HG02885 (cell line): ENCODE data around the gene RASSF3.
"Not testable (repeated sequence)": the region's sequence is repeated elsewhere in the genome, so short reads cannot be mapped to it uniquely, and the experiment has no call there.

ENCODE experiments used
- ATAC-seq: cut with Tn5 transposase; IDR thresholded peaks from one replicate; pipeline ENCODE4 v1.9.1; 2021; ENCODE audit warnings: mild to moderate bottlenecking; ENCODE audit not compliant: unreplicated experiment, poor library complexity

RASSF3 gene

GRCh38 chr12:64595863-64596793 lies 14.2 kb upstream of the RASSF3 start:
- ATAC-seq: no peak

- no peak for ATAC-seq
These were observed 11.5 kb upstream of the RASSF3 start for GRCh38 chr12:64598831-64599230.

GRCh38 chr12:64600164-64600561 lies 10.1 kb upstream of the RASSF3 start:
- no peak for ATAC-seq

- ATAC-seq: no peak
These were observed 7.0 kb upstream of the RASSF3 start for GRCh38 chr12:64603183-64603841.

GRCh38 chr12:64608901-64609535 lies 1.3 kb upstream of the RASSF3 start:
- ATAC-seq: peak; percentile 33

GRCh38 chr12:64609536-64610078 lies 688 bp upstream of the RASSF3 start:
- ATAC-seq: no peak

- peak; percentile 47 for ATAC-seq
These were observed 505 bp downstream of the RASSF3 start for GRCh38 chr12:64610660-64611340.

GRCh38 chr12:64611341-64612284 lies 1.3 kb downstream of the RASSF3 start:
- no peak for ATAC-seq

GRCh38 chr12:64612843-64613242 lies 2.5 kb downstream of the RASSF3 start:
- ATAC-seq: no peak

- not testable (repeated sequence) for ATAC-seq
These were observed 3.6 kb downstream of the RASSF3 start for GRCh38 chr12:64613775-64614398.

- no peak for ATAC-seq
These were observed 5.9 kb downstream of the RASSF3 start for GRCh38 chr12:64616201-64616600.

- peak; percentile 49 for ATAC-seq
These were observed 8.8 kb downstream of the RASSF3 start for GRCh38 chr12:64618953-64619590.

GRCh38 chr12:64621257-64621942 lies 11.1 kb downstream of the RASSF3 start:
- ATAC-seq: peak; percentile 68

GRCh38 chr12:64624035-64624434 lies 13.7 kb downstream of the RASSF3 start:
- no peak for ATAC-seq

- peak; percentile 54 for ATAC-seq
These were observed 15.2 kb downstream of the RASSF3 start for GRCh38 chr12:64625243-64626077.

GRCh38 chr12:64626588-64626987 lies 16.3 kb downstream of the RASSF3 start:
- not testable (repeated sequence) for ATAC-seq

- ATAC-seq: no peak
These were observed 17.5 kb downstream of the RASSF3 start for GRCh38 chr12:64627771-64628170.
